Neural progenitor cell (in vitro differentiated cells): ENCODE results near the gene TNNC1.

Source experiments
- EZH2 ChIP-seq: fragments of 200-600 bp; sonication (generic); IDR thresholded peaks from 2 replicates; pipeline ENCODE4 v1.6.1; 2017; ENCODE audit warnings: antibody characterized with exemption, mild to moderate bottlenecking, moderate library complexity
- TF ChIP-seq, protein P1 (sequence below): fragments of 200-600 bp; sonication (generic); IDR thresholded peaks from 2 replicates; pipeline ENCODE4 v1.5.1; 2017; ENCODE audit warnings: antibody characterized with exemption, mild to moderate bottlenecking

DNA sequence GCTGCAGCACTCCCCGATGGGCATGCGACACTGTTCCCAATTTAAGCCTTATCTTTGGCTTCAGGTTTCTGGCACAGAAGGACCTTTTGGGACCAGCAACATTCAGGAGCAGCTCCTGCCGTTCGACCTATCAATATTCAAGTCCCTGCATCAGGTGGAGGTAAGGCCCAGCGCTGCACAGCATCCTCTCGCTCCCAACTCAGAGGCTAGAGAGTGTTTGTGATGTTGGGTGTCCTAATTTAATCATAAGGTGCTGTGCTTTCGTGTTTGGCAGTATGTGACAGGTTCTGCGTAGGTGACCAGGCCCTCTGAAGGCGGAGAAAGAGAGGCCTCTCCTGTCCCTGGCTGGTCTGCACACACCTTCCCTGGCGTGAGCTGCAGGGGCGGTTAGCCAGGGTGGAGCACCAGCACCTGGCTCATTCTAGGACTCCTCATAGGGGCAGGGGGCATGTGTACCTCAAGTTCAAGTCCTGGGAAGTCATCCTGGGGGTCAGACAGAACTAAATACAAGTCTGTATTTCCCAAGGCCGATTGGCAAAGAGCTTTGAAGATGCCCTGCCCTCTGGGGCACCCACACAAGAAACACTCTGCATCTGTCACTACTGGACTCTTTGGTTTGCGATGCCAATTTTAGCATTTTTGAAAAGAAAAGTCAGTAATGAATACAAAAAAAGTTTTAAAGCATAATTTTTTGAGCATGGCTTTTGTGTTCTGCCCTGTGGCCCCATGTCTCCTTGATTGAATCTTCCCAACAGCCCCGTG, 18.6 kb upstream of the TNNC1 start:
- no peak for TF ChIP-seq EZH2
- TF ChIP-seq, protein P1, sequence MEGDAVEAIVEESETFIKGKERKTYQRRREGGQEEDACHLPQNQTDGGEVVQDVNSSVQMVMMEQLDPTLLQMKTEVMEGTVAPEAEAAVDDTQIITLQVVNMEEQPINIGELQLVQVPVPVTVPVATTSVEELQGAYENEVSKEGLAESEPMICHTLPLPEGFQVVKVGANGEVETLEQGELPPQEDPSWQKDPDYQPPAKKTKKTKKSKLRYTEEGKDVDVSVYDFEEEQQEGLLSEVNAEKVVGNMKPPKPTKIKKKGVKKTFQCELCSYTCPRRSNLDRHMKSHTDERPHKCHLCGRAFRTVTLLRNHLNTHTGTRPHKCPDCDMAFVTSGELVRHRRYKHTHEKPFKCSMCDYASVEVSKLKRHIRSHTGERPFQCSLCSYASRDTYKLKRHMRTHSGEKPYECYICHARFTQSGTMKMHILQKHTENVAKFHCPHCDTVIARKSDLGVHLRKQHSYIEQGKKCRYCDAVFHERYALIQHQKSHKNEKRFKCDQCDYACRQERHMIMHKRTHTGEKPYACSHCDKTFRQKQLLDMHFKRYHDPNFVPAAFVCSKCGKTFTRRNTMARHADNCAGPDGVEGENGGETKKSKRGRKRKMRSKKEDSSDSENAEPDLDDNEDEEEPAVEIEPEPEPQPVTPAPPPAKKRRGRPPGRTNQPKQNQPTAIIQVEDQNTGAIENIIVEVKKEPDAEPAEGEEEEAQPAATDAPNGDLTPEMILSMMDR: no peak
